ENCODE results near the gene ALK.

DNA sequence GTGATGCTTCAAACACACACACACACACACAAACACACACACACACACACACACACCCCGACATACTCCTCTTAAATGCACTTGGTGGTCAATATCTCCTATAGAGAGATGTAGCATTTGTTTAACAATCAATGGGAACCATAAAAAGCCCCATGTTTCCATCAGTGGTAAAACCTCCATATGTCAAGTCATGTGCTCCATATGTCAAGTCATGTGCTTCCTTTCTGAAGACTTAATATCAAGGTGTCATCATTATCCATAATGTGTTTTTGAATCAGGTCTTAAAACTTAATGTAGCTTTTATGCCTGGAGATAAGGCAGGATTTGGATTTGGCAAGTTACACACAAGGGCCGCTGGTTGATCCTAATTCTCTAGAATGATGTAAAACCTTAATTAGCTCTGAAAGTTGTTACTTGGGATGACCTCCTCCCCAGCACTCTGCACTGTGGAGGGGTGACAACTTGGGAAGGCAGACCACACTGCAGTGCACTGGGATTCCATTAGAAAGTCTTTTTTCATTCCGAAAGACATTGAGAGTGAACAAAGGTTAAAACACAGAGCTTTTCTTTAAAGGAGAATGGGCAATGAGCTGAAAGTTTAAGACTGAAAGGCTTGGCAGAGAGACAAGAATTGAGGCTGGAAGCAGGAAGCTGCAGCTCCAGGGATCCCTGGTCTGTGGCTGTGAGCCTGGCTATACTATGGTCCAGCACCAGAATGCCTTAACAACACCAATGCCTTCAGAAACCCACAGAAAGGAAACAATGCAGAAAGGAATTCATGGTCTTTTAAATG lies 26.4 kb downstream of the ALK start:
- TF ChIP-seq, protein P1, sequence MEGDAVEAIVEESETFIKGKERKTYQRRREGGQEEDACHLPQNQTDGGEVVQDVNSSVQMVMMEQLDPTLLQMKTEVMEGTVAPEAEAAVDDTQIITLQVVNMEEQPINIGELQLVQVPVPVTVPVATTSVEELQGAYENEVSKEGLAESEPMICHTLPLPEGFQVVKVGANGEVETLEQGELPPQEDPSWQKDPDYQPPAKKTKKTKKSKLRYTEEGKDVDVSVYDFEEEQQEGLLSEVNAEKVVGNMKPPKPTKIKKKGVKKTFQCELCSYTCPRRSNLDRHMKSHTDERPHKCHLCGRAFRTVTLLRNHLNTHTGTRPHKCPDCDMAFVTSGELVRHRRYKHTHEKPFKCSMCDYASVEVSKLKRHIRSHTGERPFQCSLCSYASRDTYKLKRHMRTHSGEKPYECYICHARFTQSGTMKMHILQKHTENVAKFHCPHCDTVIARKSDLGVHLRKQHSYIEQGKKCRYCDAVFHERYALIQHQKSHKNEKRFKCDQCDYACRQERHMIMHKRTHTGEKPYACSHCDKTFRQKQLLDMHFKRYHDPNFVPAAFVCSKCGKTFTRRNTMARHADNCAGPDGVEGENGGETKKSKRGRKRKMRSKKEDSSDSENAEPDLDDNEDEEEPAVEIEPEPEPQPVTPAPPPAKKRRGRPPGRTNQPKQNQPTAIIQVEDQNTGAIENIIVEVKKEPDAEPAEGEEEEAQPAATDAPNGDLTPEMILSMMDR (IDR thresholded peaks at IDR 0.05), result no peak
- TF ChIP-seq POLR2A (IDR thresholded peaks at IDR 0.05), result no peak
